ENCODE results near the gene PDIA6.

PDIA6 gene

GRCh38 chr2:10826026-10826425 is 13.4 kb upstream of the PDIA6 start:
- no peak for TF ChIP-seq ZC3H10 (CRISPR knock-in tag; IDR thresholded peaks at IDR 0.05)
- ATAC-seq, result no peak

- TF ChIP-seq ISL1 (CRISPR knock-in tag; IDR thresholded peaks at IDR 0.05) (no peak), OSR1 (CRISPR knock-in tag; IDR thresholded peaks at IDR 0.05) (no peak), PPARA (CRISPR knock-in tag; IDR thresholded peaks at IDR 0.05; ENCODE audit: borderline replicate concordance) (no peak), SNAI2 (CRISPR knock-in tag; IDR thresholded peaks at IDR 0.05) (no peak), TSHZ2 (CRISPR knock-in tag; IDR thresholded peaks at IDR 0.05) (no peak), BACH2 (CRISPR knock-in tag; IDR thresholded peaks at IDR 0.05; ENCODE audit: borderline replicate concordance) (no peak), RARB (CRISPR knock-in tag; IDR thresholded peaks at IDR 0.05) (no peak), PATZ1 (CRISPR knock-in tag; IDR thresholded peaks at IDR 0.05; ENCODE audit: borderline replicate concordance) (no peak), TOX (CRISPR knock-in tag; IDR thresholded peaks at IDR 0.05; ENCODE audit: borderline replicate concordance) (no peak), ZNF70 (CRISPR knock-in tag; IDR thresholded peaks at IDR 0.05) (no peak), ZC3H10 (CRISPR knock-in tag; IDR thresholded peaks at IDR 0.05) (no peak), CSDC2 (CRISPR knock-in tag; IDR thresholded peaks at IDR 0.05) (no peak), GLIS3 (CRISPR knock-in tag; IDR thresholded peaks at IDR 0.05) (no peak)
- no peak for ATAC-seq
Measured at GRCh38 chr2:10824191-10824590, 11.6 kb upstream of the PDIA6 start.

GRCh38 chr2:10820978-10821695 is 8.6 kb upstream of the PDIA6 start:
- no peak for ATAC-seq
- no peak for TF ChIP-seq POU6F1 (CRISPR knock-in tag; IDR thresholded peaks at IDR 0.05; ENCODE audit: borderline replicate concordance, low read depth)
- TF ChIP-seq ZC3H10 (CRISPR knock-in tag; IDR thresholded peaks at IDR 0.05), result no peak
- no peak for TF ChIP-seq TSHZ2 (CRISPR knock-in tag; IDR thresholded peaks at IDR 0.05)
- TF ChIP-seq GLIS3 (CRISPR knock-in tag; IDR thresholded peaks at IDR 0.05), result no peak
- no peak for TF ChIP-seq BACH2 (CRISPR knock-in tag; IDR thresholded peaks at IDR 0.05; ENCODE audit: borderline replicate concordance)
- no peak for TF ChIP-seq SNAI2 (CRISPR knock-in tag; IDR thresholded peaks at IDR 0.05)
- no peak for TF ChIP-seq CREB5 (CRISPR knock-in tag; IDR thresholded peaks at IDR 0.05; ENCODE audit: low read depth)
- TF ChIP-seq RARB (CRISPR knock-in tag; IDR thresholded peaks at IDR 0.05), result no peak
- TF ChIP-seq ZNF8 (CRISPR knock-in tag; IDR thresholded peaks at IDR 0.05), result no peak
- no peak for TF ChIP-seq PPARA (CRISPR knock-in tag; IDR thresholded peaks at IDR 0.05; ENCODE audit: borderline replicate concordance)
- no peak for TF ChIP-seq TOX (CRISPR knock-in tag; IDR thresholded peaks at IDR 0.05; ENCODE audit: borderline replicate concordance)
- no peak for TF ChIP-seq ZNF565 (CRISPR knock-in tag; conservative IDR thresholded peaks at IDR 0.05; ENCODE audit: low read depth)
- TF ChIP-seq ARNTL (CRISPR knock-in tag; IDR thresholded peaks at IDR 0.05; ENCODE audit: borderline replicate concordance, low read depth), result no peak
- TF ChIP-seq TCF4 (CRISPR knock-in tag; IDR thresholded peaks at IDR 0.05; ENCODE audit: borderline replicate concordance), result no peak
- TF ChIP-seq ISL1 (CRISPR knock-in tag; IDR thresholded peaks at IDR 0.05), result no peak
- no peak for TF ChIP-seq ZNF70 (CRISPR knock-in tag; IDR thresholded peaks at IDR 0.05)
- TF ChIP-seq CSDC2 (CRISPR knock-in tag; IDR thresholded peaks at IDR 0.05), result no peak

Data from SK-N-SH treated with all-trans-retinoic acid at 6 μM for 48 hours (cell line).